ENCODE measurements around the gene GUCA2B.

GUCA2B gene

DNA sequence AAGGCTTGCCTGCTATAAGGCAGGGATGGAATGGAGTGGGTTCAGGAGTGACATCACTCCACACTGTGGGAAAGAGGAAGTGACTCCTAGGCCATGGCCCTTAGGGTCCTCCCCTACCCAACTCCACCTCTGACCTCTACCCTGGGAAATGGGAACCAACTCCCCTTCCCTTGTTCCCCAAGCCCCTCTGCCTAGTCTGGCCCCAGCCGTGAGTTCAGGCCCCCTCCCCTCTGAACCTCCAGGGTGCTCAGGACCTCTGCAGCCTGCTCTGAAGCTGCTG, 15.1 kb downstream of the GUCA2B start:
- no peak for DNase-seq

GRCh38 chr1:42168763-42169162, 15.6 kb downstream of the GUCA2B start:
- peak; percentile 86 for DNase-seq

DNA sequence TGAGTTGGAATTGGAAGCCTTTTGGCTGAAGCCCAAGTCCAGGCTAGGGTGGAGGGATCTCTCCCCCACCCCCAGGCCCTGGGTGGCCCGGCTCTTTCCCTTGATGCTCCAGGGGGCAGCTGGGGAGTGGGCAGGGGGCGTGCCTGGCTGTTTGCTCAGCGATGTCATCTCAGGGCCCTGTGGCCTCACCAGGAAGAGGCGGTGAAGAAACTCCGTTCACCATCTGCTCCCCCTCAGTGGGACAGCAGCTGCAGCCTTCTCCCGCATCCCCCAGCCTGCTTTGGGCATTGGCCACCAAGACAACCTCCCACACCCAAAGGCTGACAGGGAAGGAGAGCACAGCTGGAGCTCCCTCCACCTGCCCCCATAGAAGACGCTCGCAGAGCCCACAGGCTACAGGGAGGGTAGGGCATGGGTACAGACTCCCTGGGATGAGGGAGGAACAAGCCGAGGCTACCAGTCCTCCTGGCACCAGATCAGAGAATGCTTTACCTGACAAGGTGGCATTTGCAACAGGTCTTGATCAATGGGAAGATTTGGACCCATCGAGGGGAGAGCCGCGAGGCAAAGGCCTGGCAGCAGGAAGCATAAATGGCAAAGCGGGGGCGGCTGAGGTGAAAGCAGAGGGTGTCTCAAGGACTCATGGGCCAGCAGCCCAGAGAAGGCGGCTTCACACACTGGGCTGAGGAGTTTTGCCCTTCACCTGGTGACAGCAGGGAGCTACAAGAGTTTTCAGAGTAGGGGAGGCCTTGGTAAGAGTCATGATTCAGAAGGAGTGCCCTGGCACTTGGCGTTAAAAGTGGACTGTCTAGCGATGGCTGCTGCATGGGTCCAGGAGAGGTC, 17.8 kb downstream of the GUCA2B start:
- DNase-seq: peak; percentile 45

DNA sequence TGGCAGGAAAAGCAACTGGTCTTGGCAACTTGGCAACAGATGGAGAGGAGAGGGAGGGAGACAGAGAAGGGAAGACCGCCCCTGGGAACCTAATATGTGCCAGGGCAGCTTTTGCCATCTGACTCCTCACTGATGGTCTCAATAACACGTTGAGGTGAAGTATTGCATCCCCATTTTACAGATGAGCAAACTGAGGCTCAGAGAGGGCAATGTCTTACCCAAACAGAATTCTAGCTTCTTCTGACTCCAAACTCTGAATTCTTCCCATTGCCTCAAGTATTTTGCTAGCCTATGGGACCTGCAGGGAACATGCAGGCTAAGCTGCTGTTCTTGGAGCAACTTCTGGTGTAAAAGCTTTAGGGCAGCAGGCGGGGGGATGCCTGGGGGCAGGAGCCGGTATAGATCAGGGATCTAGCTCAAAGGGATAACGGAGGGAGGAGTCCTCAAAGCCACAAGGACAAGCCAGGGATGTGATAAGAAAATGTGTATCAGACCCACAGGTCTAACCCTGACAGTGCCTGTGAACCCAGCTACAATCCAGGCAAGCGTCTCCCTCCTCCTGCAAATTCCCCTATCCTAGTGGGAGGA, 18.6 kb downstream of the GUCA2B start:
- DNase-seq: no peak

DNA sequence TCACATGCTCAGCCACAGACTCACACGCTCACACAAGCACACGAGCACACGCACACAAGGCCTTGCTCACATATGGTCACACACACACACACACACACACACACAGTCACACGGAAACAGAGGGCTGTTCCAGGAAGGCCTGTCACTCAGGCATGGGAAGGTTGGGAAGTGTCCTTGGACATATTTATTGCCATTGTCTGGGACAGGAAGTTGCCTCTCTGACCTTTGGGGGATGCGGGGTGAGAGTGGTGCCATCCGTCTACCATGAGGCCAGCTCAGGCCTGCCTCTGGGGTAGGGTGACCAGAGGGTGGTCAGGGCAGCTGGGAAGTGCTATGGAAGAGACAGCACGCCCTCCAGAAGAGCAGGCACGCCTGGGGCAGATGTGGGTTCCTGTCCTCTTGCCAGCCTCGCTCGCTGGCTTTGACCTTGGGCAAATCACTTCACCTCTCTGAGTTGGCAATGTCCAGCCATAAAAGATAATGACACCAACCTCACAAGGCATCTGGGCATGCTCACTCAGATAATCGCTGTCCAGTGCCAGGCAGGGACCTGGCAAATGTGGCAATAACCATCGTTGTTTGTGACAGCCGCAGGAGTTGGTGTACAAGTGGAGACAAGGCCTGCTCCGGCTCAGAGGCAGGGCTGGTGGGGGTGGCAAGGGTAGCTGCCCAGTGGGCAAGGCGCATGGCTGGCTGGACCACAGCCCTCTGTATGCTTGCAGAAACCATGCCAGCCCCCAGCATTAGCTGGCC, 19.3 kb downstream of the GUCA2B start:
- no peak for DNase-seq

DNA sequence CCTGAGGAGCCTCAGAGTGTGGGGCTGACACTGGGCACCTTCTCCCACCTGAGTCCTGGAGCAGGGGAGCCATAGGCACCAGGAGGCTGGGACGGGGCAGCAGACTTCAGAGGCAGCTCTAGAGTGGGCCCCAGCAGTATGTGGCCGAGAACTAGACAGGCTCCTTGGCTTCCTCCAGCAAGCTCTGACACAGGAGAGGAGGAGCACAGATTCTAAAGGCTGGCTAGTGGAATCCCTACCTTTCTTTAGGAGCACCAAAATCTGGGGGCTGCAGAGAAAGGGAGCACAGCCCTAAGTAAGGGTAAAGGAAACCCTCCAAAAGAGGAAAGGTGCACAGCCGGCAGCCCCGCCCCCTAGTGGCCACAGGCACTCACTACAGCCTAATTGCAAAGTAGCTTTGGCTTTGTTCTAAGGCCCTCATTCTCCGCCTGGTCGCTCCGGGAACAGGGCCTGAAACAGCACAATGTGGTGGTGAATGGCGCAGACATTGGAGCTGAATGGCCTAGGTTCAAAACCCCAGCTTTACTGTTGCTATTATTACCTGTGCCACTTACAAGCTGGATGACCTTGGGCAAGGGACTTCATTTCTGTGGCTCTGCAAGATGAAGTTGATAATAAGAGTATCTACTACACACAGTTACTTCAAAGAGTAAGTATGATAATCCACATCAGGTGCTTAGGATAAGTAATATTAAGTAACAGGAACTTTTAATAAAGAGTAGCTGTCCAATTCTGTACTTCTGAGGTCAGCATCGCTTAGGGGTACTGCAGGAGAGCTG, 20.1 kb downstream of the GUCA2B start:
- peak; percentile 22 for DNase-seq

DNA sequence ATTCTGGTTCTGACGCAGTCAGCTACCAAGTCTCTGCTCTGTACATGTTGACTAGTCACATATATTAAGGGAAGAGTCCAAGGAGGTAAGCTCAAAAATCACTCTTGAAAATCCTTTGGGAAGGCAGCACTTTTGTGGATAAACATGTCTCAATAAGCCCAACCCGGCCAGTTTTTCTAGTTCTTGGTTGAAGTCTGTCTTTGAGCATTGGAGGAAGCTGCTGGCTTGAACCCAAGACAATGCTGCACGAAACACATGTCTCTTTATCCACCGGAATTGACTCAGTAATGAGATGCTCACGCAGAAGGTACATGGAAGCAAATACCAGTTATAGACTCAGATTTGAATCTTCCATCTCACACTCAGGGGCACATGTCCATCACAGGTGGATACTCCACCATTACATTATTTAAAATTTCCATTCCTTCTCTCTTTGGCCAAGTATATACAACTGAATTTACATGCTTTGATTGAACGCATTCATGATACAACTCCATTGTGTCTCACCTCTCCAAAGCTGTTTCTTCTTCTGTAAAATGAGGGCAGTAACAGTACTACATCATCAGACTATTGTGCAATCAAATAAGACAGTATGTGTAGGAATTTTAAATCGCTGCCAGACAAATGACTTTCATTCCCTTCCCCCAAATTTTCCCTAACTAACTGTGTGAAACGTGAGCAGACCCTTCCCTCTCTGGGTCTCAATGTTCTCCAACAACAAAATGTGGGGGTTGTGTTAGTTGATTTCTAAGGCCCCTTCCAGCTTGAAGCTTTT, 20.9 kb downstream of the GUCA2B start:
- DNase-seq: no peak

DNA sequence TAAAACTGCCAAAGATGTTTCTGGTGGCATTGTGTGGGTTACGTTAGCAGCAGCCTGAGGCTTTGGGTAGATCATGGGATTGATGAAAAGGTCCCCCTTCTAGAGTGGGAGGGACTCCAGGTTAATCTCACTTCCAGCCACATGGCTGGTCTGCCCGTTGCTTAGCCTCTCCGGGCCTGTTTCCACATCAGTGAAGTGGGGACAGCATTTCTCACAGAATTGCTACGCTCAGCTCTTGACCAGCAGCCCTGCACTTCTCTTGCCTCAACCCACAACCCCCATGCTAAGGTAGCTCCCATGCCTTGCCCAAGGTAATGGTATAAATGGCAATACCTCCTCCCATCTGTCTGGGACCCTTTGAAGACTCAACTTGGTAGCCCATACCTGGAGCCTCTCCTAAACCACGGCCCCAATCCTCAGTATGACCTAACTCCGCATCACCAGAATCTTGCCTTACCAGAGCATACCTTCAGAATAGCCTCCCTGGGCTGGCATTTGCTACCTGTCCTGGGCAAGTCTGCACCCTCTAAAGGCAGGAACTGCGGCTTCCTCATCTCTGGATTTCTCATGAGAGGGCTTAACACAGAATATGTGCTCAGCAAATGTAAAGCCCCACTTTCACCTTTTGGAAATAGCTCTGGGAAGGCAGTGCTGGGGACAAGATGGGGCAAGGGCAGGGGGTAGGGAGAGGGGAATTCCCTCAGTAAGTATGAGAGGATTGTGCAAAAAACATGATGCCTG, 22.3 kb downstream of the GUCA2B start:
- no peak for DNase-seq

DNA sequence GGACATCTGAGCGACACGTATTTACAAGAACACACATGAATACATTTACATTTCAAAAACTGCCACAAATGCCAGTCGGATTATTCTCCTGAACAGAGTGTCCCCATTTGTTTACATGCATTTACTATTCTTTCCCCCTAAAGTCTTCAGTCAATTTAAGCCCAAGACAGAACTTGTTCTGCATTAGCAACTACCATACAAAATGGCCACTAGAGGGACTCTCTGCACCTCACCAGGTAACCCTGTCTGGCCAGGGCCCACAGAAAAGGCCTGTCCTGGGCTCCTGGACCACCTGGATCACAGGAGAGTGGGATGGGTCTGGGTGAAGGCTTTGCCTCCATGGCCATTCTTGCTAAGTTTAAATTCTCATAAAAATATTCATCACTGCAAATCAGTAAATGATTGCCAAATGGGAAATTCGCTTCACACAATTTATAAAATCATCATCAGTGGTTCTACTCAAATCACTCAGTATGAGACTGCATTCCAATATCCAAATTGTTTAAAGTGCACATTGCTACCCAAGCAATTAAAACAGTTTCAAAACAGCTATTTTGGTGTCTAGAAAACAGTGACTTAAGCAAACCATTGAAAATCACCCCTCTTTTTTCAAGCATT, 23.8 kb downstream of the GUCA2B start:
- peak; percentile 53 for DNase-seq

DNA sequence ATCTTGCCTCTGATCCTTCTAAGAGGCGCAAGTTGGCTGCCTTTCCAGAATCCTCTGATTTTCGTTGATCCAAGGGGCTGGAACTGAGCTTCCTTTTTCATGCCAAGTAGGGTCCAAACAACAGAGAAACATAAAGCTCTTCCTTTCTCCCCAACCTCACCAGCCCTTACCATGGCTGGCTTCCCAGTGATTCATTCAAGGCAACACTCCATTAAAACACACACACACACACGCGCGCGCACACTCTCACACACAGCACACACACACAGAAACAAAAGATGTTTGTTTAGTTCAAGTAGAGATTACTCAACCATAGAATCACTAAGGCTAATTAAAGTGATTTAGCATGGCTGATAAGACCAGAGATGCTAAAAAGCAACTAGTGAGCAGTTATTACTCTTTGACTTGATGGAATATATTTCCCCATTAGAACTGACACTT, 24.4 kb downstream of the GUCA2B start:
- peak; percentile 16 for DNase-seq

DNA sequence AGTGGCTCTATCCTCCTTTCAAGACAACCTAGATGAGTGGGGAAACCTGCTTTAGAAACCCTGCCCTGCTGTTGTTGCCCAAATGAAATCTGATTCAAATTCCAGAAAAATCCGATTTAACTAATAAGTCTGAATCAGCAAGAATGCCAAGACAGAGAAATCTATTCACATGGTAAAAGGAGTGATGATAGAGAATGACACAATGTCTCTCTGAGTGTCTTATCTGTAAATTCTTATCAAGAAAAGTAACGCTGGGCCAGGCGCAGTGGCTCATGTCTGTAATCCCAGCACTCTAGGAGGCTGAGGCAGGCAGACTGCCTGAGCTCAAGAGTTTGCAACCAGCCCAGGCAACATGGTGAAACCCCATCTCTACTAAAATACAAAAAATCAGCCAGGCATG, 25.0 kb downstream of the GUCA2B start:
- DNase-seq: no peak

GRCh38 chr1:42179275-42179674, 26.1 kb downstream of the GUCA2B start:
- DNase-seq: no peak

- no peak for DNase-seq
These were observed 26.7 kb downstream of the GUCA2B start for GRCh38 chr1:42179900-42180329.

GRCh38 chr1:42181687-42182086, 28.5 kb downstream of the GUCA2B start:
- no peak for DNase-seq

DNA sequence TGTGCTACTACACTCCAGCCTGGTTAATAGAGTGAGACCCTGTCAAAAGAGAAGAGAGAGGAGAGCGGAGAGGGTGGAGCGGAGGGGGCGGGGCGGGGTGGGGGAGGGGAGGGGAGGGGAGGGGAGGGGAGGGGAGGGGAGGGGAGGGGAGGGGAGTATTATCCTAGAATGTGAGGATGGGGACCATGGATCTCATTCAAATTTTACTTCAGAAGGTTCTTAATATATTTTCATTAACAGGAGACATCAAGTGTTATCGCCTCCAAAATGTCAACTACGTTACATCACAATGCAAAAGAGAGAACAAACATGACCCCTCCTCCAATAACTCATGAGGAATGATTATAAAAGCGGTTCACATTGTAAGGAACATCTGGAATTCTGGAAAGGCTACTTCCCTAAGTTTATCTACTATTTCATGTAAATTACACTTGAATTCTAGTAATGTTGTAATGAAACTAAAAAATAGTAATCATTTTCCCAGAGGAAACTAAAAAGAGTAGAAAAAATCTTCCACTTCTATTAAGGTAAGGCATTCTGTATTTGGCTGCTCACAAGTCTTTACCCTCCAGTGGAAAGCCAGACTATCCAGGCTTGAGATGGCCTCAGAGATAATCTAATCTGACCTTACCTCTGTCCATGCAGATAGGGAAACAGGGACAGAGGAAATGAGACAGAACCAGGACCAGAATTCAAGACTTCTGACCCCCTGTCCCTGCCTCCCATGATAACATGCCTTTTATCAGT, 30.2 kb downstream of the GUCA2B start:
- no peak for DNase-seq

- DNase-seq: no peak
These were observed 30.7 kb downstream of the GUCA2B start for GRCh38 chr1:42183957-42184268.

DNA sequence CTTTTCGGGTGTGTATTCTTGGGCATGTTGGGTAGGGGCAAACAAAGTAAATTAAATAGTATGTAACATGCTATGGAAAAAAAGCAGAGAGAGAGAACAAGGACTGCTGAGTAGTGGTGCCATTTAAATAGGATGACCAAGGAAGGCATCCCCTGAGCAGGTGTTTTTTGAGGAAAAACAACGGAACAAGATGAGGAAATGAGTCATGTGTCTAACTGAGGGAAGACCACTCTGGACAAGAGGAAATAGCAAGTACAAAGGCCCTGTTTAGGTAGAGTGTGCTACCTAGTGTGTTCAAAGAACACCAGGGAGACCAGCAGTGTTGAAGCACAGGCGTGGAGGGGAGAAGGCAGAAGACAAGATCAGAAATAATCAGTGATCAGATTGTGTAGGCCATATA, 31.4 kb downstream of the GUCA2B start:
- DNase-seq: no peak

DNA sequence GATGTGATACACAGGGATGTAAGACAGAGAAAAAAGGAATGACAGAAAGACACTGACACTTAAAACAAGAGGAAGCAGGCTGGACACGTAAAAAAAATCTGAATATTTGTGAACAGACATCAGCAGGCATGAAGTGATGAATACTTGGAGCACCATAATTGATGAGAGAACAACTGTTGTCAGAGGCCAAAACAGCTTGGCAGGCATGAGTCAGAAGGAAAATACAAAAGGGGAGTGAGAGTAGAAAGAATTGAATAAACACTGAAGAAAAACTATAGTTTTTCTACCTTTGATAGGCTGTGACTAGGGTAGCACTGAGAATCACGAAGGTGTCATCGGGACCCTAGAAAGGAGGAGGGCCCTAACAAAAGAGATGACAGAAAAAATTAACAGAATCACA, 32.9 kb downstream of the GUCA2B start:
- DNase-seq: no peak

DNA sequence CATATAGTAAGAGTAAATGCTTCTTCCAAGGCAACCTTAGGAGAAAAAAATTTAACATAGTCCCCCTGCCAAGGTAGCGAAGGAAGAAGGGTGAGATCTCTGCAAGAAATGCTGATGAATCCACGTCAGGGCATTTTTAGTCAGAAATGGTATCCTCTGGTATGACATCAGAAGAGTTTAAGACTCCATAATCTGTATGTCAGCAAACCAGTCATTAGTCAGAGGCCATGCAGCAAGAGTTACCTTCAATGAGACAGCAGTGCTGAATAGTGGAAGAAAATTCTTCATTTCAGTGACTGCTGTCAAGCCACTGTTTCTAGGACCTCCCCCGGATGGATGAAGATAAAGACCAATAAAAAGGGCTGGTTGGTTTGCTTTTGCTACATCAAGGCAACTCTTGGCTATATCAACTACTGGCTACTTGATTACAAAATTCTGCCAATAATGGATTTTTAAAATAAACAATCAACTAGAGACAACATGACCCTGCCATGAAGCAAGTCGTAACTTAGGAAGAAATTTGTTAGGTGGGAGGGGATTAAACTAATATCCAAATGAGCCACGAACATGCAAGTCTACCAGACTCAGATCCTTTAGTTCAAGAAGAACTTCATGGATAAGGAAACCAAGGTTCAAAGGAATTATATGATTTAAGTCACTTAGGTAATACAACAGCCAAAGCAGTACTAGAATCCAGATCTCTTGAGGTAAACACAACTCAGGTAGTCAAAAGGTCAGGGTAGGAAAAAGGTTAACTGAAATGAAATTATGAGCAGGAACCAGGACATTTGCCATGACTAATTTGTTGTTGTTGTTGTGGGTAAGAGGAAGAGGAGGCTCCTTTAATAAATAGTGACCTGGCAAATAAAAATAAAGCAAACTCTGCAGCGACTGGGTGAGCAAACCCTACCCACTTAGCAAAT, 37.0 kb downstream of the GUCA2B start:
- DNase-seq: no peak

- no peak for DNase-seq
These were observed 38.1 kb downstream of the GUCA2B start for GRCh38 chr1:42191319-42191718.

Measured in COR-L47 (cell line).